ENCODE data around the gene TESMIN.

Gene TESMIN

DNA sequence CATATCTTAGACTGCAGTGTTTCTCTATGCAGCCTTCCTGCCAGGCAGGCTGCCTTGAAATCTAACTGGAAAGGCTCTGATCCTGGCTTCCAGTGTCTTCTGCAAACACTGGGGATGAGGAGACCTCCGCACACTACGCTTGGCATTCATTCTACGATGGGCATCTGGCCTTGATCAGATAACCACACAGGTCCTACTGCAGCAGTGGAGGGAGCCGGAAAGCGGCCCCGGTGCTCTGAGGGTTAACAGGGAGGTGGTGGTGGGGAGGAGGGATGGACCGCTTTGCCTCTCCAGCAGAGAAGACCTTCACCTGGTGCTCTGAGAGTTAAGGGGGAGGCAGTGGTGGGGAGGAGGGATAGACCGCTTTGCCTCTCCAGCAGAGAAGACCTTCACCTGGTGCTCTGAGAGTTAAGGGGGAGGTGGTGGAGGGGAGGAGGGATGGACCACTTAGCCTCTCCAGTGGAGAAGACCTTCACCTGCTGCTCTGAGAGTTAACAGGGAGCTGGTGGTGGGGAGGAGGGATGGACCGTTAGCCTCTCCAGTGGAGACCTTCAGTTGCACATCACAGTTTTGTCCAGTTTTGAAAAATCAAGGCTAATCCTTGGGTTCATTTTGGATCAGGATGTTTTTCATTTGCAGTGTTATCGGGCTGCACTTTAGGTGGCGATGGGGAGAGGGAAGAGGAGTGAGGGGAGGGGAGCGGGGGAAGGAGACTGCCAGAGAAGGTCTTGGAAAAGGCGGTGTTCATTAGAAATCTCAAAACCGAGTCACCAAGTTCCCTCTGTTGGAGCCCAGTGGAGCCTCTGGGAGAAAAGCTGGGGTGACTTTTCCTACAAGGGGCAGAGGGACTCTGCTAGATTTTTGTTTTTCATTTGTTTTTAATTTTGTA, 61.3 kb downstream of the TESMIN start:
- ChIA-PET CTCF (interaction anchor here (1.2 kb wide), 1 partner anchor 55 kb away, joined by 3 read pairs; no protein-coding TSS in a partner anchor), POLR2A (no interaction called here)
- TF ChIP-seq ELF4 (IDR thresholded peaks at IDR 0.05) (no peak), BHLHE40 (IDR thresholded peaks at IDR 0.05; ENCODE audit: borderline replicate concordance) (no peak), FOXA1 (IDR thresholded peaks at IDR 0.05) (no peak), NFRKB (IDR thresholded peaks at IDR 0.05) (no peak), LEF1 (IDR thresholded peaks at IDR 0.05; ENCODE audit: borderline replicate concordance) (no peak), CTBP1 (IDR thresholded peaks at IDR 0.05; ENCODE audit: borderline replicate concordance) (no peak), ZNF384 (IDR thresholded peaks at IDR 0.05) (no peak), FOXM1 (IDR thresholded peaks at IDR 0.05; ENCODE audit: borderline replicate concordance) (no peak), SUZ12 (IDR thresholded peaks at IDR 0.05) (no peak), L3MBTL2 (conservative IDR thresholded peaks at IDR 0.05) (no peak), ARNT (IDR thresholded peaks at IDR 0.05) (no peak), SP1 (IDR thresholded peaks at IDR 0.05) (no peak), HDGF (IDR thresholded peaks at IDR 0.05; ENCODE audit: borderline replicate concordance) (no peak), FOXK2 (IDR thresholded peaks at IDR 0.05) (no peak), TARDBP (IDR thresholded peaks at IDR 0.05) (no peak)
- TF ChIP-seq, protein P1, sequence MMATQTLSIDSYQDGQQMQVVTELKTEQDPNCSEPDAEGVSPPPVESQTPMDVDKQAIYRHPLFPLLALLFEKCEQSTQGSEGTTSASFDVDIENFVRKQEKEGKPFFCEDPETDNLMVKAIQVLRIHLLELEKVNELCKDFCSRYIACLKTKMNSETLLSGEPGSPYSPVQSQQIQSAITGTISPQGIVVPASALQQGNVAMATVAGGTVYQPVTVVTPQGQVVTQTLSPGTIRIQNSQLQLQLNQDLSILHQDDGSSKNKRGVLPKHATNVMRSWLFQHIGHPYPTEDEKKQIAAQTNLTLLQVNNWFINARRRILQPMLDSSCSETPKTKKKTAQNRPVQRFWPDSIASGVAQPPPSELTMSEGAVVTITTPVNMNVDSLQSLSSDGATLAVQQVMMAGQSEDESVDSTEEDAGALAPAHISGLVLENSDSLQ (IDR thresholded peaks at IDR 0.05) = no peak
- DNase-seq (ENCODE audit: extremely low spot score) = no peak

DNA sequence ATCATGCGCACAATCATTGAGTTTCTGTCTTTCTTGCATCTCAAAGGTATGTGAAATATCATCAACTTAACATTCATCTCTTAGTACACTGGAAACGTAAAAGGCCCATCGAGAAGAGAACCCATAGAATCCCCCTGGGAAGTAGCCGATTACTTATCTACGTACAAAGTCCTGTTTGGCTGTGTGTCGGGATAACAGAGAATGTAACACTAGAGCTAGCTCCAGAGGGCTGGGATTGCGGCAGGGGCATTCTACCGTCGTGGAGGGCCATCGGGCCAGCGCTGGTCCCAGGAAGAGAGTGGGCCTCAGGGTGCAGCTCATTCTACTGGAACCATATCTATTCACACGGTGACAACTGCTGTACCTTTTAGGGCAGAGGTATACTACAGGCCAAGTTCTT, 62.4 kb downstream of the TESMIN start:
- TF ChIP-seq FOXK2 (IDR thresholded peaks at IDR 0.05) (no peak), ELF4 (IDR thresholded peaks at IDR 0.05) (no peak), LEF1 (IDR thresholded peaks at IDR 0.05; ENCODE audit: borderline replicate concordance) (no peak), NFRKB (IDR thresholded peaks at IDR 0.05) (no peak), SP1 (IDR thresholded peaks at IDR 0.05) (no peak), CTBP1 (IDR thresholded peaks at IDR 0.05; ENCODE audit: borderline replicate concordance) (no peak)
- DNase-seq (ENCODE audit: extremely low spot score) = no peak
- CTCF ChIA-PET = interaction anchor here (1.2 kb wide), 1 partner anchor 54 kb away, joined by 3 read pairs; no protein-coding TSS in a partner anchor
- POLR2A ChIA-PET = no interaction called here

DNA sequence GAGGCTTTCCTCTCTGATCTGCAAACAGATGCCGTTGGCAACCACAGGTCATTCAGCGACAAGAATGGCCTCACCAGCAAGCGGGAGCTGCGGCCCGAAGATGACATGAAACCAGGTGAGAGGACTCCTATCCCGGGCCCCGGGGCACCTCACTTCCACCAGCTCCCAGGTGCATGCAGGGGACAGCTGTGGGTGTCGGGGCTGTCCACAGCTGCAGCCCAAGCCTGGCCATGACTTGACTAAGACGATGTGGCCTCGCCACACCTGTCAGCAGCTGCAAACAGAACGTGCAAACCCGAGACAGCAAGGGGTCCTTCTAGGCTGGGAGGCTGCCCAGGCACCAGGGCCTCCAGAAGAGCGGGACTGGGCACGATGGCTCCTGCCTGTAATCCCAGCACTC, 63.3 kb downstream of the TESMIN start:
- ChIA-PET CTCF (no interaction called here), POLR2A (no interaction called here)
- no peak for DNase-seq (ENCODE audit: extremely low spot score)
- TF ChIP-seq SUZ12 (IDR thresholded peaks at IDR 0.05) (no peak), TARDBP (IDR thresholded peaks at IDR 0.05) (no peak), NFRKB (IDR thresholded peaks at IDR 0.05) (no peak), FOXK2 (IDR thresholded peaks at IDR 0.05) (no peak), L3MBTL2 (conservative IDR thresholded peaks at IDR 0.05) (no peak), ARNT (IDR thresholded peaks at IDR 0.05) (no peak), LEF1 (IDR thresholded peaks at IDR 0.05; ENCODE audit: borderline replicate concordance) (no peak), ZNF384 (IDR thresholded peaks at IDR 0.05) (no peak), SP1 (IDR thresholded peaks at IDR 0.05) (no peak), BHLHE40 (IDR thresholded peaks at IDR 0.05; ENCODE audit: borderline replicate concordance) (no peak), FOXM1 (IDR thresholded peaks at IDR 0.05; ENCODE audit: borderline replicate concordance) (no peak), FOXA1 (IDR thresholded peaks at IDR 0.05) (no peak), CTBP1 (IDR thresholded peaks at IDR 0.05; ENCODE audit: borderline replicate concordance) (no peak)
- TF ChIP-seq, protein P1 (IDR thresholded peaks at IDR 0.05) = no peak

DNA sequence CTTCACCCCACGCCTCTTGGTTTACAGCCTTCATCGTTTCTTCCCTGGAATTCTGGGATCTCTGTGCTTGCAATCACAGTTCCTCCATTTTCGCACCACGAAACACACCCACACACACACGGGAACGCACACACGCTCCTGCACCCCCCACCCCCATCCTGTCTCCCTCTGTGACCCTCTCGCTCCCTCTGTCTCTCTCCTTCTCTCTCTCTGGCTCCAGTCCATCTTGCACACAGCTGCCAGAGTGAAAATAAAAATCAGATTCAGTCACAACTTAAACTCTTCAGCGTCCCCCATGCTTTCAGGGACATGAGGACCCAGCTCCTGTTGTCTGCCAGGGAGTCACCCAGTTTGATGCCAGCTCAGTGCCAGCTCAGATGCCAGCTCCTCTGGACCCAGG, 64.0 kb downstream of the TESMIN start:
- ChIA-PET POLR2A (no interaction called here), CTCF (no interaction called here)
- TF ChIP-seq FOXM1 (IDR thresholded peaks at IDR 0.05; ENCODE audit: borderline replicate concordance) = no peak
- no peak for TF ChIP-seq FOXK2 (IDR thresholded peaks at IDR 0.05)
- TF ChIP-seq TARDBP (IDR thresholded peaks at IDR 0.05) = no peak
- DNase-seq (ENCODE audit: extremely low spot score) = no peak

DNA sequence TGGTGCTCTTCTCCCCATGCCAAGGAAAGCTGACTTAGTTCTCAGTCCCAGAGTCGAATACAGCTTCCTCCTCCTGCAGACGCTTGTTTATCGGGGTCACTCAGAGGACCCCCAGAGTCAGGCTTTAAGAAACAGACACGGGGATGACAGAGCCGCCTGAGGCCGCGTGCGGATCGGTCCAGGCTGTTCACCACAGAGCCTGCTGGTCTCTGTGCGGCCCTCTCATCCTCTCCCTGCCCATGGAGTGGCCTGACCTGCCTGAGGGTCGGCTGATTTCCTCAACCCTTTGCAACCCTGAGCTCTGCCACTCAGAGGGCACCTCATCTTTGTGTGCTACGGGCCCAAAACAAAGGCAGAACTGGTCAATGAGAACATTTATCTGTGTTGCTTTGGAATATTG, 64.8 kb downstream of the TESMIN start:
- POLR2A ChIA-PET = no interaction called here
- CTCF ChIA-PET = no interaction called here
- no peak for DNase-seq (ENCODE audit: extremely low spot score)
- TF ChIP-seq SUZ12 (IDR thresholded peaks at IDR 0.05) (no peak), FOXA1 (IDR thresholded peaks at IDR 0.05) (no peak), LEF1 (IDR thresholded peaks at IDR 0.05; ENCODE audit: borderline replicate concordance) (no peak), FOXK2 (IDR thresholded peaks at IDR 0.05) (no peak), BHLHE40 (IDR thresholded peaks at IDR 0.05; ENCODE audit: borderline replicate concordance) (no peak), HDGF (IDR thresholded peaks at IDR 0.05; ENCODE audit: borderline replicate concordance) (no peak), CTBP1 (IDR thresholded peaks at IDR 0.05; ENCODE audit: borderline replicate concordance) (no peak), ZNF384 (IDR thresholded peaks at IDR 0.05) (no peak), NFRKB (IDR thresholded peaks at IDR 0.05) (no peak), ARNT (IDR thresholded peaks at IDR 0.05) (no peak), ELF4 (IDR thresholded peaks at IDR 0.05) (no peak), SP1 (IDR thresholded peaks at IDR 0.05) (no peak), L3MBTL2 (conservative IDR thresholded peaks at IDR 0.05) (no peak), TARDBP (IDR thresholded peaks at IDR 0.05) (no peak)
- TF ChIP-seq, protein P1 (IDR thresholded peaks at IDR 0.05) = no peak

Measured in HEK293T (cell line).